Measurements from ENCODE around the gene BAIAP2. TPM values are rescaled to one million over a fixed set of nuclear protein-coding genes. Genes with fewer than 3 reads are reported as not detected.

Gene BAIAP2
- total RNA-seq, 1 experiment from 2014 or later = 58.0 TPM

DNA sequence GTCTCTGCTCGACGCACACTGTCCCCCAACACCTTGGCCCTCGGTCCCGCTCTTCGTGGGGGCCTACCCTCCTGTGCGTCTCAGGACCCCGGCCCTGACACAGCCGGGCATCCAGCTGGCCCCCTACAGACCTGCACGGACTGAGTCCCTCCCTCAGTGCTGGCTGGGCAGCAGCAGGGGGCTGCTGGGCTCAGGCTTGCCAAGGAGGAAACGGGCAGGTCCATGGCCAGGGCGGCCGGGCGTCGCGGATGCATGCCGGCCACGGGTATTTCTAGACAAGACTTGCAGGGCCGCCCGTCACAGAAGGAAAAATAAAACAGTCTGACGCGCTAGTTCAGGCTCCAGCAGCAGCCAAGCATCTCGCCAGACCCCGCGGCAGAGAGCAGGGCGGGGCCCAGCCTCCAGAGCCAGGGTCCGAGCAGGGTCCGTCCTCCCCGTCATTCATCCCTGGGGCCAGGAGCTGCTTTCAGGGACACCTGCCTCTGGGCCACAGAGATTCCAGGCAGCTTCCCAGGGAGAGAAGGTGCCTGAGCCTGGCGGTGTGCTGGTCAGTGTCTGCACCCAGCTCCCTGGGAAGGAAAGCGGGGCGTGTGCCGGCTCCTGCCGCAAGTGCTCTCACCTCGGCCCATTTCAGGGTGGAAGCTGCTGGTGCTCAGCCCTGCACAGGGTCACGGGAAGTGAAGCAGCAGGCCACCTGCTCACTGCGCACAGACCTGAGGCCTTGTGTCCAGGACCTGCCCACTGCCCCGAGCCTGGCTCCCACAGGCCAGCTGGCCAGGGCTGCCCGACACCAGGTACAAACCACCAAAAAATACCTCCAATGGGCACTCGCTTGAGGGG is 123.1 kb downstream of the BAIAP2 start:
- CTCF ChIA-PET = no interaction called here
- H3K27me3 Mint-ChIP-seq (ENCODE audit: unreplicated experiment) = peaks cover 62% of the 10 kb centered on the region
- H3K36me3 Mint-ChIP-seq (ENCODE audit: insufficient read depth, unreplicated experiment) = no peaks in the 10 kb centered on the region
- H3K4me3 Mint-ChIP-seq (ENCODE audit: low read depth, unreplicated experiment) = no peak overlapping the region
- H3K4me1 Mint-ChIP-seq (ENCODE audit: low read depth, unreplicated experiment) = no peaks in the 10 kb centered on the region
- H3K9me3 Mint-ChIP-seq (ENCODE audit: low read depth, unreplicated experiment) = no peaks in the 10 kb centered on the region
- BruUV-seq (replicated peaks) = no TSS peak
- no peak overlapping the region for H3K27ac Mint-ChIP-seq (ENCODE audit: unreplicated experiment)
- TF ChIP-seq, protein P1, sequence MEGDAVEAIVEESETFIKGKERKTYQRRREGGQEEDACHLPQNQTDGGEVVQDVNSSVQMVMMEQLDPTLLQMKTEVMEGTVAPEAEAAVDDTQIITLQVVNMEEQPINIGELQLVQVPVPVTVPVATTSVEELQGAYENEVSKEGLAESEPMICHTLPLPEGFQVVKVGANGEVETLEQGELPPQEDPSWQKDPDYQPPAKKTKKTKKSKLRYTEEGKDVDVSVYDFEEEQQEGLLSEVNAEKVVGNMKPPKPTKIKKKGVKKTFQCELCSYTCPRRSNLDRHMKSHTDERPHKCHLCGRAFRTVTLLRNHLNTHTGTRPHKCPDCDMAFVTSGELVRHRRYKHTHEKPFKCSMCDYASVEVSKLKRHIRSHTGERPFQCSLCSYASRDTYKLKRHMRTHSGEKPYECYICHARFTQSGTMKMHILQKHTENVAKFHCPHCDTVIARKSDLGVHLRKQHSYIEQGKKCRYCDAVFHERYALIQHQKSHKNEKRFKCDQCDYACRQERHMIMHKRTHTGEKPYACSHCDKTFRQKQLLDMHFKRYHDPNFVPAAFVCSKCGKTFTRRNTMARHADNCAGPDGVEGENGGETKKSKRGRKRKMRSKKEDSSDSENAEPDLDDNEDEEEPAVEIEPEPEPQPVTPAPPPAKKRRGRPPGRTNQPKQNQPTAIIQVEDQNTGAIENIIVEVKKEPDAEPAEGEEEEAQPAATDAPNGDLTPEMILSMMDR (IDR thresholded peaks at IDR 0.05; ENCODE audit: unreplicated experiment) = no peak
- no peak for DNase-seq
- intact Hi-C loops (cut with micrococcal nuclease; ENCODE audit: unreplicated experiment) = no loop called here

DNA sequence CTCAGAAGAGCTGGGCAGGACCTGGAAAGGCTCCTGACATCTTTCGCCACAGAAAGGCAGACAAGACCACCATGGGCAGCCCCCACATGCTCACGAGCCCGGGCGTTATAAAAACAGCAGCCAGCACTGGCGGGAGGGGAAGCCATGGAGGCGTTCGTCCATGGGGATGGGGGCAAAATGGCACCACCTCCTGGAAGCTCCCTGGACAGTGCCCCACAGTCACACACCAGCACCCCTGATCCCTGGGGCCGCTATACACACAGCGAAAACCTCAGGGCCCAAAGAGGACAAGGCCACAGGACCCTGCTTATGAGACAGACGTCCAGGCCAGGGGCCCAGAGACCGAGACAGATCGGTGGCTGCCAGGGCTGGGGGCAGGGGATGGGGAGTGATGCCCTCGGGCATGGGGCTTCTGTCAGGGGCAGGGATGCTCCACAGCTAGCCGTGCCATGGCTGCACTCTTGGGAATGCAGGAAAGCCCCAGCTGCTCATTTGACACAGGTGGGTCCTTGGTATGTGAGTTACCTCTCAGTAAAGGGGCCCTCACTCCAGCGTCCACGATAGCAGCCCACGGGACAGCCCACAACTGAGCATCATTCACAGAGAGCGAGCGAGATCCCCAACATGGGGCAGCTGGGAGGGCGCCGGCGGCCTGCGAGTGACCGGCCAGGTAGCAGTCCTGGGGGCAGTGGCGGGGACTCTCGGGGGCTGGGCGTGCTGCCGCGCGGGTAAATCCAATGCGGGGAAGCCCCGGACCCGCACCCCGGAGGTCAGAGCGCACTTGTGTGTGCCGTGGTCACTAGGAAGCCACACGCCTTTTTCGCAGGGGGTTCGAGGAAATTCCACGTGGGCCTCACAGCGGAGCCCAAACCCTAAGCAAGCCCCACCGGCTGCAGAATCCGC is 124.0 kb downstream of the BAIAP2 start:
- H3K27me3 Mint-ChIP-seq (ENCODE audit: unreplicated experiment) = peaks cover 62% of the 10 kb centered on the region
- H3K36me3 Mint-ChIP-seq (ENCODE audit: insufficient read depth, unreplicated experiment) = no peaks in the 10 kb centered on the region
- H3K4me3 Mint-ChIP-seq (ENCODE audit: low read depth, unreplicated experiment) = no peak overlapping the region
- intact Hi-C loops (cut with micrococcal nuclease; ENCODE audit: unreplicated experiment) = no loop called here
- H3K9me3 Mint-ChIP-seq (ENCODE audit: low read depth, unreplicated experiment) = no peaks in the 10 kb centered on the region
- BruUV-seq (replicated peaks) = no TSS peak
- TF ChIP-seq, protein P1 (IDR thresholded peaks at IDR 0.05; ENCODE audit: unreplicated experiment) = no peak
- CTCF ChIA-PET = no interaction called here
- H3K27ac Mint-ChIP-seq (ENCODE audit: unreplicated experiment) = no peak overlapping the region
- no peak for DNase-seq
- H3K4me1 Mint-ChIP-seq (ENCODE audit: low read depth, unreplicated experiment) = no peaks in the 10 kb centered on the region

DNA sequence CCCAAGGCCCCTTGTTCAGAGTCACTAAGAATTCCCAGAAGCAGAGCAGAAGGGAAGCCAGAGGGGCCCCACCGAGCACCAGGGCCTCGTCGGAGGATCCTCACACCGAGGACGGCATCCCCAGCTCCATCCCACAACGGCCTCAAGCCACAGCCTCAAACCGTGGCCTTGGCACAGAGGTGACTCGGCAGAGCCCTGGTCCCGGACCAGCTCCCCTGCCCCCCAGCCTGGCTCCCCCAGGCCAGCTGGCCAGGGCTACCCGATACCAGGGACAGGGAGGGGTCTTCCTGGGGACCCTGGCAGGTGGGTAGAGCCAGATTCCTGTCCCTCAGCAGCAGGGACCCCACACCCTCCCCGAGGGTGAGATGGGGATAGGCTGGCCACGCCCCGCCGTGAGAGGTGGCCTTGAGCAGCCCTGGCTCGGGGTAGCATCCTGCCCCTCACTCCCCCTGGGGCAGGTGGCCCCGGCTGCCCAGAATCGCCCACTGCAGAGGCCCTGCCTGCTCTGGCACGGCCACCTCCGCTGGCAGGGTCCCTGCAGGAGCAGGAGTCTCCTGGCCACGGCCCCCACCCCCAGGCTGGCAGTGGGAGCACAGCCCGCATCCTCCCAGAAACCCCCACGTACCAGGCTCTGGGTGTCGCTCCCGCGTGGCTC is 124.8 kb downstream of the BAIAP2 start:
- Mint-ChIP-seq H3K9me3 (ENCODE audit: low read depth, unreplicated experiment) (no peaks in the 10 kb centered on the region), H3K27me3 (ENCODE audit: unreplicated experiment) (peaks cover 69% of the 10 kb centered on the region), H3K36me3 (ENCODE audit: insufficient read depth, unreplicated experiment) (no peaks in the 10 kb centered on the region), H3K27ac (ENCODE audit: unreplicated experiment) (no peak overlapping the region), H3K4me3 (ENCODE audit: low read depth, unreplicated experiment) (no peak overlapping the region), H3K4me1 (ENCODE audit: low read depth, unreplicated experiment) (no peaks in the 10 kb centered on the region)
- TF ChIP-seq, protein P1 (IDR thresholded peaks at IDR 0.05; ENCODE audit: unreplicated experiment) = no peak
- no peak for DNase-seq
- no TSS peak for BruUV-seq (replicated peaks)
- intact Hi-C loops (cut with micrococcal nuclease; ENCODE audit: unreplicated experiment) = no loop called here
- CTCF ChIA-PET = no interaction called here

DNA sequence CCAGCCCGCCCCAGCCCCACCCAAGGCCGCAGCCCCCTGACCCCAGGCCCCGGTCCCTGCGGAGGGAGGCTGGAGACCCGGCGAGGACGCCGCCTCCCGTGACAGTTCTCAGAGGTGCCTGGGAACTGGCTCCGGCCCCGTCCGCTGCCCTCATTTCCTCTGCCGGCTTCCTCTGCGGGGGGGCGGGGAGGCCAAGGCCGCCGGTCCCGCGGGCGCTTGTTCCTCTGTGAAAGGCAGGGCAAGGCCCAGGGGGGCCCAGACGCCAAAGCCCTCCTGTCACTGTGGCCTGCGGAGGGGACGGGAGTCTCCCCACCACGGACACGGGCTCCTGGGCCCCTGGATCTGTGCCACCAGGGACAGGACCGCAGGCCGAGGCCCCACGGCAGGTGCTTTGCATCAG is 125.4 kb downstream of the BAIAP2 start:
- no peaks in the 10 kb centered on the region for H3K9me3 Mint-ChIP-seq (ENCODE audit: low read depth, unreplicated experiment)
- H3K4me3 Mint-ChIP-seq (ENCODE audit: low read depth, unreplicated experiment) = no peak overlapping the region
- BruUV-seq (replicated peaks) = no TSS peak
- TF ChIP-seq, protein P1 (IDR thresholded peaks at IDR 0.05; ENCODE audit: unreplicated experiment) = no peak
- no peak for DNase-seq
- no peaks in the 10 kb centered on the region for H3K4me1 Mint-ChIP-seq (ENCODE audit: low read depth, unreplicated experiment)
- no peaks in the 10 kb centered on the region for H3K36me3 Mint-ChIP-seq (ENCODE audit: insufficient read depth, unreplicated experiment)
- intact Hi-C loops (cut with micrococcal nuclease; ENCODE audit: unreplicated experiment) = no loop called here
- CTCF ChIA-PET = no interaction called here
- H3K27me3 Mint-ChIP-seq (ENCODE audit: unreplicated experiment) = peaks cover 75% of the 10 kb centered on the region
- H3K27ac Mint-ChIP-seq (ENCODE audit: unreplicated experiment) = no peak overlapping the region
